Lung (tissue), 12 donors: ENCODE results near the gene BPIFB6. TPM values are rescaled to one million over a fixed set of nuclear protein-coding genes. Genes with fewer than 3 reads are reported as not detected.

Experiments used
- ATAC-seq: fragments of 200-7000 bp; cut with Tn5 transposase; one replicate; pipeline ENCODE4 v1.9.1; 2020; ENCODE audit warnings: moderate number of reproducible peaks; ENCODE audit not compliant: insufficient read depth, low FRiP score
- DNase-seq, 3 donors: peaks; one replicate each; pipeline ENCODE4 v3.0.0-alpha.2; 2013 to 2017
- H3K27ac ChIP-seq, 2 donors: one replicate each; pipeline ENCODE4 v1.5.1; 2013; ENCODE audit warnings: mild to moderate bottlenecking in 2 of 2, moderate library complexity in 2 of 2, control low read depth in 1 of 2, inconsistent platforms in 1 of 2, low read depth in 1 of 2, low read length in 1 of 2
- H3K27me3 ChIP-seq, 3 donors: one replicate each; pipeline ENCODE4 v1.5.1; 2013; ENCODE audit warnings: low read length in 2 of 3; ENCODE audit not compliant: control insufficient read depth in 3 of 3, insufficient read depth in 3 of 3
- H3K36me3 ChIP-seq, 4 donors: one replicate each; pipeline ENCODE4 v1.5.1; 2013; ENCODE audit warnings: low read length in 4 of 4, mild to moderate bottlenecking in 1 of 4, moderate library complexity in 1 of 4; ENCODE audit not compliant: control insufficient read depth in 4 of 4, insufficient read depth in 4 of 4
- H3K4me1 ChIP-seq, 5 donors: one replicate each; pipeline ENCODE4 v1.5.1; 2013; ENCODE audit warnings: low read length in 5 of 5, mild to moderate bottlenecking in 2 of 5, moderate library complexity in 1 of 5; ENCODE audit not compliant: control insufficient read depth in 5 of 5, insufficient read depth in 5 of 5
- H3K4me3 ChIP-seq: one replicate; pipeline ENCODE4 v1.5.1; 2013; ENCODE audit warnings: mild to moderate bottlenecking, control low read depth, moderate library complexity
- H3K9ac ChIP-seq, 2 donors: one replicate each; pipeline ENCODE4 v1.5.1; 2013; ENCODE audit warnings: low read length in 2 of 2, control low read depth in 1 of 2; ENCODE audit not compliant: insufficient read depth in 1 of 2
- H3K9me3 ChIP-seq, 4 donors: one replicate each; pipeline ENCODE4 v1.5.1; 2013; ENCODE audit warnings: low read length in 3 of 4, mild to moderate bottlenecking in 1 of 4, moderate library complexity in 1 of 4; ENCODE audit not compliant: control insufficient read depth in 4 of 4, insufficient read depth in 3 of 4
- WGBS, 2 donors: extraction: QIAGEN DNeasy Blood & Tissue Kit; methylation state at CpG; one replicate each; pipeline ENCODE4 v1.1.7; 2013; 5-methylcytosine and 5-hydroxymethylcytosine counted together
- polyA plus RNA-seq, 2 donors: library from polyadenylated mRNA; stranded (reverse); fragments of 200-250 nt; gene quantifications; one replicate each; pipeline ENCODE4 v1.2.1, GENCODE V29; 2013
- total RNA-seq, 2 donors: library from RNA; depleted of rRNA in 1 of 2; stranded (reverse); fragments of >200 nt in 1 of 2; gene quantifications; one replicate each; pipeline ENCODE4 v1.2.1, GENCODE V29; 2014 to 2021
- TF ChIP-seq, protein P1 (sequence below): IDR thresholded peaks from 2 replicates; pipeline ENCODE4 v1.5.1; 2012; ENCODE audit warnings: mild to moderate bottlenecking; ENCODE audit errors: control extremely low read depth, extremely low read depth
- donor health status: control.
- donor health status: control.
- donor health status: Bipolar disorder and iron deficiency.
- donor health status: healthy.
- donor health status: DM: yes; HTN: yes; CAD: no.

BPIFB6 gene
- total and polyA plus RNA-seq, 4 donors = not detected

DNA sequence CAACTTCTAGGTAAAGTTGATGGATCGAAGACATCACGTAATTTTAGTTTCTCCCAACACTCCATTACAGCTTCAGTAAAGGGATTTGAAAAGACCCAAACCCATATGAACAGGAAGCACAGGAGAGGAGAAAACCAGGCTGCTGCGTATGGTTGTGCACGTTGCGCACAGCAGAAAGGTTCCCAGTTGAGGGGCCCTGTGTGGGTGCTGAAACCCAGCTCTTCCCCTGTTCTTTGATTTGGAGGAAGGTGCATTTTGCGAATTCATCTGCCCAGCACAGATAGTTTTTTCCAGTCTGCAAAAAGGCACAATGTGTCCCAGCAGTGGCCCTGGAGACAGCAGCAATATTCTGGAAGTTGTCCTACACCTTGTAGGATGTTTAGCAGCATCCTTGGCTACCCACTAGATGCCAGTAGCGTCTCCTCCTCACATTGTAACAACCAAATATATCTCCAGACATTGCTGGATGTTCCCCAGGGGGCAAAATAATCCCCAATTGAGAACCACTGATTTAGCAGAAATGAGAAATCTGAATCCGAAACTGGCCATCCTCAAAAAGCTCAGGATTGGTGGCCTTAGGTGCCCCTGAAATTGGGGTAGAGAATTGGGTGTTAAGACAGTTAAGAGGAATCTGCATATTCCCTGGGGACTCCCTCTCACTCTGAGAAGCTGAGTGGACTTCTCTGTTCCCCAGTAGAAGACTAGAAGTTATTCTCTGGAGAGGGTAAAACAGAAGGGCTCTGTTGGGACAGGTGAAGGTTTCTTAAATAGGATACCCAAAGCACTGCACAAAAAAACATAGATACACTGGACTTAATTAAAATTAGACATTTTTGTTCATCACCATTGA, 39.4 kb upstream of the BPIFB6 start:
- H3K9ac ChIP-seq = no peak overlapping the region
- no peaks in the 10 kb centered on the region for H3K36me3 ChIP-seq
- no peaks in the 10 kb centered on the region for H3K9me3 ChIP-seq
- no peaks in the 10 kb centered on the region for H3K27me3 ChIP-seq
- ATAC-seq (no peak), DNase-seq (no peak)
- 72 to 89% methylated on average over 8 of the region's 8 CpGs for WGBS, 2 donors
- TF ChIP-seq, protein P1, sequence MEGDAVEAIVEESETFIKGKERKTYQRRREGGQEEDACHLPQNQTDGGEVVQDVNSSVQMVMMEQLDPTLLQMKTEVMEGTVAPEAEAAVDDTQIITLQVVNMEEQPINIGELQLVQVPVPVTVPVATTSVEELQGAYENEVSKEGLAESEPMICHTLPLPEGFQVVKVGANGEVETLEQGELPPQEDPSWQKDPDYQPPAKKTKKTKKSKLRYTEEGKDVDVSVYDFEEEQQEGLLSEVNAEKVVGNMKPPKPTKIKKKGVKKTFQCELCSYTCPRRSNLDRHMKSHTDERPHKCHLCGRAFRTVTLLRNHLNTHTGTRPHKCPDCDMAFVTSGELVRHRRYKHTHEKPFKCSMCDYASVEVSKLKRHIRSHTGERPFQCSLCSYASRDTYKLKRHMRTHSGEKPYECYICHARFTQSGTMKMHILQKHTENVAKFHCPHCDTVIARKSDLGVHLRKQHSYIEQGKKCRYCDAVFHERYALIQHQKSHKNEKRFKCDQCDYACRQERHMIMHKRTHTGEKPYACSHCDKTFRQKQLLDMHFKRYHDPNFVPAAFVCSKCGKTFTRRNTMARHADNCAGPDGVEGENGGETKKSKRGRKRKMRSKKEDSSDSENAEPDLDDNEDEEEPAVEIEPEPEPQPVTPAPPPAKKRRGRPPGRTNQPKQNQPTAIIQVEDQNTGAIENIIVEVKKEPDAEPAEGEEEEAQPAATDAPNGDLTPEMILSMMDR = no peak
- H3K4me1 ChIP-seq = peaks cover 0 to 2% (median 0%) of the 10 kb centered on the region in 5 donors
- no peak overlapping the region for H3K27ac ChIP-seq
- H3K4me3 ChIP-seq = no peak overlapping the region

DNA sequence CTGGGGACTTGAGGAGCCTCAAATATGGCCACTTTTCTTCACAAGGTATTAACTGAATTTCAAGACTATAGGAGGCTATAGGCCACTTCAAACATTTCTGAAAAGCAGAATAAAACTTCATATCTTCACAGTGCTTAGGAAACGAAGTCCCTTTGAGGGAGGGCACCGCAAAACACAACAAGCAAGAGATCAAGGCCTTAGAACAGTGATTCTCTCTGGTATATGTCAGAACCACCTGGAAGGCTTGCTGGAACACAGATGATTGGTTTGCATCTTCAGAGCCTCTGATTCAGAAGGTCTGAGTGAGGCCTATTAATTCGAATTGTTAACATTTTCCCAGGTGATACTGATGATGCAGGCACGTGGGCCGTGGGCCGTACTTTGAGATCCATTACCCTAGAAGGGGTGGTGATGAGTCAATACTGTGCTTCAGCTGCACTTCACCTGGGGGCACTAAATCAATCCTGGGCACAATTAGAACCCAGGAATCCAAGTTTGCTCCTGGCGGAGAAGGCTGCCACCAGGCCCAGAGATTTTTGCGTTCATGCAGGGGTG, 37.9 kb upstream of the BPIFB6 start:
- 84 to 90% methylated on average over 8 of the region's 8 CpGs for WGBS, 2 donors
- no peak for ATAC-seq
- TF ChIP-seq, protein P1 = no peak

DNA sequence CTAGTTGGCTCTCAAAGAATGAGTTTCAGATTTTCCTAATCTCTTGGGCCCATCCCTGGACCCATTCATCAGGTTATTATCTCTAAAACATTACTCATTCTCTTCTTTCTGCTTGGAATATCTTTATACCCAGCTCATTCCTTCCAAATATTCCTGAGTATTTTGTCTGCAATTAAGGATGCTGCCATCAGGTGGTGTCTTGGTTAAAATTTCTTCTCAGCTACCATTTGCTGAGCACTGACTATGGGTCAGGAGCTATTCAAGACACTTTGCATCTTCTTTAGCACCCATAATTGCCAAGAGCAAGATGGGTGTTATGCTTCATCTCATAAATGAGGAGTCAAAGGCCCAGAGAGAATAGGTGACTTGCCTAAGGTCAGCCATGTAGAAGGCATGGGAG, 35.6 kb upstream of the BPIFB6 start:
- TF ChIP-seq, protein P1 = no peak
- Histone ChIP-seq H3K4me1 (no peaks in the 10 kb centered on the region), H3K9ac (no peak overlapping the region), H3K27ac (no peak overlapping the region), H3K4me3 (no peak overlapping the region), H3K27me3 (no peaks in the 10 kb centered on the region), H3K36me3 (no peaks in the 10 kb centered on the region), H3K9me3 (no peaks in the 10 kb centered on the region)
- no peak for ATAC-seq
- DNase-seq = no peak

More for the DNA sequence above, 37.9 kb upstream of the BPIFB6 start:
- no peak overlapping the region for H3K27ac ChIP-seq
- DNase-seq = no peak
- no peaks in the 10 kb centered on the region for H3K36me3 ChIP-seq
- H3K4me3 ChIP-seq = no peak overlapping the region
- H3K9ac ChIP-seq = no peak overlapping the region
- no peaks in the 10 kb centered on the region for H3K4me1 ChIP-seq
- no peaks in the 10 kb centered on the region for H3K27me3 ChIP-seq
- H3K9me3 ChIP-seq = no peaks in the 10 kb centered on the region
